GM13976 (cell line): ENCODE measurements around the gene MTUS2.

Experiments
- DNase-seq: peaks from one replicate; pipeline ENCODE4 v3.0.0; 2012; ENCODE audit warnings: low spot score
- in situ Hi-C: fragments of 300-500 bp; cut with MboI; formaldehyde crosslinking; loops from one replicate; pipeline ENCODE4 v1.12.0; 2022; ENCODE audit warnings: low sequenced_read_pairs, mixed read lengths, inconsistent platforms; ENCODE audit not compliant: unreplicated experiment
- TF ChIP-seq, protein P1 (sequence below): IDR thresholded peaks from 2 replicates; pipeline ENCODE4 v1.5.1; 2012; ENCODE audit warnings: borderline replicate concordance, mild to moderate bottlenecking; ENCODE audit not compliant: insufficient read depth; ENCODE audit errors: extremely low read depth, missing control alignments, control extremely low read depth

Gene MTUS2

DNA sequence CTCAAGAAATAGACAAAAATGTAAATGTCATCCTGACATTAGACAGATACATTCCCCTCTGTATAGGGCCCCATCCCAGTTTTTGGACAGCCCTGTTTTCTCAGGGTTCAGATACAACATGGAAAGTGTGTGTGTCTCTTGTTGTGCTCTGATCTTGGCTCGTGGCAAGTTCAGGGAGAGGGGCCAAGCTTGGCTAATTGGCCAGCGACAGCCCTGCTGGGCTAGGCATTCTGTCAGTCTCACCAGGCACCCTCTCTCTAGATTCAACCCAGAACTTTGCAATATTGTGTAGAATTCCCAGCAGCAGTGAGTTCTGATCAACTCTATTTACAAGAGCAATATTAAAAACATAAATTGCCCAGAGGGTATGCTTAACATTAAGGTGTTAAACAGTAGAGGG, 30.1 kb downstream of the MTUS2 start:
- no peak for DNase-seq
- in situ Hi-C loops = no loop called here
- TF ChIP-seq, protein P1, sequence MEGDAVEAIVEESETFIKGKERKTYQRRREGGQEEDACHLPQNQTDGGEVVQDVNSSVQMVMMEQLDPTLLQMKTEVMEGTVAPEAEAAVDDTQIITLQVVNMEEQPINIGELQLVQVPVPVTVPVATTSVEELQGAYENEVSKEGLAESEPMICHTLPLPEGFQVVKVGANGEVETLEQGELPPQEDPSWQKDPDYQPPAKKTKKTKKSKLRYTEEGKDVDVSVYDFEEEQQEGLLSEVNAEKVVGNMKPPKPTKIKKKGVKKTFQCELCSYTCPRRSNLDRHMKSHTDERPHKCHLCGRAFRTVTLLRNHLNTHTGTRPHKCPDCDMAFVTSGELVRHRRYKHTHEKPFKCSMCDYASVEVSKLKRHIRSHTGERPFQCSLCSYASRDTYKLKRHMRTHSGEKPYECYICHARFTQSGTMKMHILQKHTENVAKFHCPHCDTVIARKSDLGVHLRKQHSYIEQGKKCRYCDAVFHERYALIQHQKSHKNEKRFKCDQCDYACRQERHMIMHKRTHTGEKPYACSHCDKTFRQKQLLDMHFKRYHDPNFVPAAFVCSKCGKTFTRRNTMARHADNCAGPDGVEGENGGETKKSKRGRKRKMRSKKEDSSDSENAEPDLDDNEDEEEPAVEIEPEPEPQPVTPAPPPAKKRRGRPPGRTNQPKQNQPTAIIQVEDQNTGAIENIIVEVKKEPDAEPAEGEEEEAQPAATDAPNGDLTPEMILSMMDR = no peak

DNA sequence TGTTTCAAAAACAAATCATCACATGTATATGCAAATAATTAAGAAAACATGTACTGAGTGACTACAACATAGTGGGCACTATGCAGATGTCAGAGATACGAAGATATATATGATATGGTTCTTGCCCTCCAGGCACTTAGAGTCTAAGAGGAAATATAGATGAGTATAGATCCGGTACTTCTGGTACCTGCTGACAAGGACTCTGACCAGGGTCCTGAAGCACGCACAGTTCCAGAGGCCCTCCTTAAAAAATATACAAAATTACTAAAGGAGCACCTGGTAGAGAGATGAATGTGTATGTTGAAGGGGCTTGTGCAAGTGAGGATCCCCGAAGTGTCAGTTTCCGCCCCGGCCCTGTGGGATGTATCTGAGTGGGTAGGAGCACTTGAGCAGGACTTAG, 31.3 kb downstream of the MTUS2 start:
- TF ChIP-seq, protein P1 = no peak
- in situ Hi-C loops = no loop called here
- DNase-seq = no peak

DNA sequence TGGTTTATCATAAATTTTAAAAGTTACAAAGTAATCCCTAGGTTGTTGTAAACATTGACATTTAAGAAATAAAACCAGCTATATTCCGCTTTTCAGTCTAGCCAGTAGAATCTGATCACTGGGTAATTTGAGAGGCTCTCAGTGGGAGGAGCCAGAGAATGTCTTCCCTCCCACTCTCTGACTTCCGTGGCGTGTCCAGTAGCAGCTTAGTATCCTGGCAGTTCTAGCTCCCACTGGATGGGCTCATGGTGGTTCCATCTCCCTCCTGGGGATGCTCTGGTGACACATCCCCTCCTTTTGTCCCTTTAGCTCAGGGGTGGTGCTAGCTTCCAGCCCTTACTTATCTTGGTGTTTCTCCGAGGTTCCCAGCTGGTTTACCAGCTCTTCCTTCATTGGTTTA, 34.5 kb downstream of the MTUS2 start:
- in situ Hi-C loops = no loop called here
- no peak for DNase-seq
- TF ChIP-seq, protein P1 = no peak

DNA sequence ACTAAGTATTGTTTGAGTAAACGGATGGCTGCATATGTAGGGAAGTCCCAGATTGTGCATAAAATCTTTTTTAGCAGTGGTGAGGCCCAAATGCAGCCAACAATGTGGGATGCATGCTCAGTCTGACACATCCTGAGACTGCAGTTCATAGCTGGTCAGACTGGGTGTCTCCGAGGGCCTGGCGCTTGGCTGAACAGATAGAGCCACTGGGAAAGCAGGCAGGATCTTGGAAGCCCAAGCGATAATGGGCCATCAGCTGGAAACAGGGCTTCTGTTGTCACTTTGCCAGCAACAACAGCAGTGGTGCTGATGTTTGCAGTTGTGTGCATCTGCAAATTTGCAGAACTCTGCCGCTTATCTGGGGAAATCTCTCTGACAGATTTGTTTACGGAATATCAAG, 36.1 kb downstream of the MTUS2 start:
- no peak for DNase-seq
- TF ChIP-seq, protein P1 = no peak
- in situ Hi-C loops = no loop called here

DNA sequence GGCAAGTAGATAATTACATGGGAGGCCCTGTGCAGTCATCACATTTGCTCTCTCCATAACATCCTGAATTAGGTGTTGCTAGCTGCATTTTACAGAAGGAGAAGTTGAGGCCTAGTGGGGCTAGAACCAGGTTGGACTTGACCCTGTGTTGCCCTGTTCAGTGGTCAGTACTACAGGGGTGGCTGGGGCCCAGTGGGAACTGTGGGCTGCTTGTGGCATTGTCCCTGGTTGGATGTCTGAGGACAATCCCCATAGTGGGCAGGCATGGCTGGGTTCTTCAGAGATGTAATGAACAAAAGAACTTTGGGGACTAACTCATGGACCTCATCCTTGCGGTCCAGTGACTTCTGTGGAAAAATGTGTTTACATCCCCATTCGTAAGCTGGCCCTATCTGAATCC, 38.9 kb downstream of the MTUS2 start:
- TF ChIP-seq, protein P1 = no peak
- DNase-seq = no peak
- in situ Hi-C loops = no loop called here

DNA sequence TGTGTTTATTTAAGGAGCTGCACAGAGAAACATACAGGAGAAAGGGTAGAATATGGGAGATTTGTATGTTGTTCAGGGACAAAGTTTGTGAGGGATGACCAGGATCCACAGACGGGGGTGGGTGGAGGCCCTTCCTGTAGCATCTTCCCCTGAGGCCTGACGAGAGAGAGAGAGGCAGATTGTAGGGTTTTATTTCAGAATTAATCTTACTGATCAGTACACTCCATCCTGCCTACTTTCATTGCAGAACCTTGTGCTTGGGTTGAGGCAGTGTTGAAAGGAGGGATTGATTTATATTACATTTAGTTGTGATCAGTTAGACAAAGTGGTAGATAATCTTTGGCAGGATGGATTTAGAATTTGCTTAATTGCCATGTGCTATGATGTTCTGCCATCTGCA, 39.6 kb downstream of the MTUS2 start:
- in situ Hi-C loops = no loop called here
- no peak for DNase-seq
- TF ChIP-seq, protein P1 = no peak

DNA sequence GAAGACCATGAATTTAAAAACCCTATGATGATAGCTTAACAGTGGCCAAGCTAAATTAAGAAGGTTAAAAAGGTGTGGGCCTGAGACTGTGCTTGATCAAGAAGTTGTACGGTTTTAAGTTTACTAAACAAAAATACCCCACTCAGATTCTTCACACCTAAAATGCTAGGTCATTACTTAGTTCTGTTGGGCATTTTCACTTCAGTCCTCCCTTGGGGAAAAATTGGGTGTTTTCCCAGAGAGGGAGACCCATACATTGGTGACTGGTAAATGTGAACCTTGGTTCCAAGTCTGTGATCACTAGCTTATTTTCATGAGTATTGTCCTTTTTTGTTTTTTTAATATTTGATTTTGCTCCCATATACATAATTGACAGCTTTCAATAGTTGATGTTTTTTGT, 44.4 kb downstream of the MTUS2 start:
- no peak for DNase-seq
- in situ Hi-C loops = no loop called here
- TF ChIP-seq, protein P1 = no peak
